ENCODE measurements around the gene PPP4R2. TPM values are rescaled to one million over a fixed set of nuclear protein-coding genes. Genes with fewer than 3 reads are reported as not detected.

Gene PPP4R2
- total and polyA plus RNA-seq, 2 of the 8 experiments (the other 6 are each of a cell fraction or from before 2014, with no cell fraction given), result 11.5 to 89.9 TPM

GRCh38 chr3:72997421-72997961 is 880 bp downstream of the PPP4R2 start:
- FAIRE-seq (no peak), DNase-seq (ENCODE audit: low read depth in 1 of 2, low spot score in 2 of 2) (no peak)
- Histone ChIP-seq H4K20me1 (replicated peaks in 1 of 2; ENCODE audit: control insufficient read depth in 1 of 2, insufficient read depth in 2 of 2, low read length in 2 of 2) (peaks cover 18 to 21% of the 10 kb centered on the region in 2 experiments), H3K9me3 (ENCODE audit: insufficient read depth in 2 of 2, low read depth in 1 of 2, low read length in 1 of 2) (no peaks in the 10 kb centered on the region), H4K91ac (replicated peaks; ENCODE audit: insufficient read length, low read length) (peak overlapping the region; percentile 3), H4K5ac (ENCODE audit: insufficient read length, low read depth, low read length) (peak overlapping the region; percentile 92), H2BK12ac (ENCODE audit: low read depth, low read length) (no peak overlapping the region; the same call in 1 of the 2 replicates), H2BK5ac (ENCODE audit: low read depth, low read length) (peak overlapping the region; percentile 92), H2AFZ (ENCODE audit: low read length) (no peak overlapping the region), H2BK15ac (ENCODE audit: low read length) (no peak overlapping the region; the same call in 1 of the 2 replicates), H3K4me3 (ENCODE audit: extremely low read depth in 1 of 4, insufficient read depth in 2 of 4, low read depth in 3 of 4, low read length in 4 of 4) (peak overlapping the region; percentile 89 to 100 (median 95)), H3K14ac (ENCODE audit: insufficient read length) (no peak overlapping the region), H3K23me2 (ENCODE audit: low read depth, low read length) (0 out of 2 replicates have a peak, but pooled peaks cover 4% of the 10 kb centered on the region), H2BK120ac (replicated peaks; ENCODE audit: low read depth, low read length) (peak overlapping the region; percentile 50), H3K23ac (ENCODE audit: insufficient read length) (no peak overlapping the region), H4K8ac (ENCODE audit: extremely low read depth, insufficient read depth, low read length) (peak overlapping the region; percentile 99; the same call in 1 of the 2 replicates), H3K36me3 (ENCODE audit: control insufficient read depth in 2 of 4, insufficient read depth in 4 of 4, low read length in 3 of 4) (peaks cover 6 to 44% (median 12%) of the 10 kb centered on the region in 4 experiments; a peak in 5 of 8 replicates), H3K56ac (replicated peaks; ENCODE audit: insufficient read length, low read depth, low read length) (peak overlapping the region; percentile 73), H3K27ac (ENCODE audit: low read depth, low read length) (peak overlapping the region; percentile 98), H3K4me2 (ENCODE audit: insufficient read depth in 1 of 2, low read depth in 2 of 2, low read length in 2 of 2) (peak overlapping the region; percentile 78 to 87), H3K18ac (ENCODE audit: extremely low read depth, low read length) (peak overlapping the region; percentile 97), H3K79me2 (ENCODE audit: control insufficient read depth in 1 of 2, insufficient read depth in 2 of 2, low read length in 2 of 2) (peaks cover 43 to 54% of the 10 kb centered on the region in 2 experiments), H2BK20ac (ENCODE audit: low read length) (no peak overlapping the region), H3K9ac (replicated peaks in 1 of 4; ENCODE audit: extremely low read depth in 1 of 4, low read depth in 3 of 4, low read length in 3 of 4) (peak overlapping the region; percentile 91 to 97 (median 96)), H3K4ac (replicated peaks; ENCODE audit: insufficient read length, low read depth, low read length) (peak overlapping the region; percentile 9), H3K79me1 (ENCODE audit: low read depth, low read length) (no peaks in the 10 kb centered on the region), H3K27me3 (replicated peaks in 1 of 4; ENCODE audit: control insufficient read depth in 3 of 4, extremely low read depth in 1 of 4, insufficient read depth in 3 of 4, low read length in 3 of 4) (no peaks in the 10 kb centered on the region), H3K4me1 (replicated peaks in 1 of 4; ENCODE audit: control insufficient read depth in 3 of 4, insufficient read depth in 4 of 4, low read length in 3 of 4) (peaks cover 0 to 6% (median 2%) of the 10 kb centered on the region in 4 experiments; a peak in 5 of 7 replicates), H2AK5ac (ENCODE audit: low read depth, low read length) (peak overlapping the region; percentile 98; the same call in 1 of the 2 replicates)
- POLR2A ChIA-PET (ENCODE audit: partially characterized antibody), result interaction anchor here (0.6 to 3.8 kb wide), 20 partner anchors 9 to 110 kb away, joined by 3 to 16 read pairs (median 4); partner anchors contain the start of gene GXYLT2
- WGBS, 2 experiments (ENCODE audit: extremely low coverage in 1 of 2, insufficient coverage in 1 of 2, insufficient read length in 1 of 2, insufficient replicate concordance in 2 of 2, low coverage in 1 of 2, low lambda C conversion rate in 2 of 2, missing lambda C conversion rate in 1 of 2), result 2% methylated on average over 16 of the region's 16 CpGs; no CpG with 5 or more reads in 1 of the 2 experiments
- CTCF ChIA-PET (ENCODE audit: partially characterized antibody), result interaction anchor here (0.7 to 3.5 kb wide), 8 partner anchors 10 to 57 kb away, joined by 3 to 13 read pairs (median 4); no protein-coding TSS in a partner anchor
- no peak for TF ChIP-seq RFX5 (IDR thresholded peaks at IDR 0.05; ENCODE audit: borderline replicate concordance, low read depth, low read length)
- no peak for TF ChIP-seq JUND (IDR thresholded peaks at IDR 0.05; ENCODE audit: low read length)
- no peak for TF ChIP-seq POLR2A (IDR thresholded peaks at IDR 0.05; ENCODE audit: control extremely low read depth in 1 of 2, low read depth in 2 of 2, low read length in 2 of 2)
- peak in 1 of 2 experiments; percentile 63; a peak in 2 of 4 replicates for TF ChIP-seq SIN3A (conservative IDR thresholded peaks at IDR 0.05 in 1 of 2, IDR thresholded peaks at IDR 0.05 in 1 of 2; ENCODE audit: low read depth in 1 of 2, low read length in 2 of 2)
- TF ChIP-seq CTCF (IDR thresholded peaks at IDR 0.05; ENCODE audit: control extremely low read depth in 1 of 3, insufficient read depth in 1 of 3, low read depth in 1 of 3, low read length in 3 of 3), result peak in 2 of 3 experiments; percentile 32 to 46; a peak in 3 of 4 replicates
- peak; percentile 52 for TF ChIP-seq YY1 (IDR thresholded peaks at IDR 0.05; ENCODE audit: low read depth, low read length)
- peak; percentile 48 to 53 for TF ChIP-seq RAD21 (IDR thresholded peaks at IDR 0.05 in 1 of 2, conservative IDR thresholded peaks at IDR 0.05 in 1 of 2; ENCODE audit: low read depth in 2 of 2, low read length in 2 of 2)
- TF ChIP-seq SIX5 (IDR thresholded peaks at IDR 0.05; ENCODE audit: low read depth, low read length), result no peak
- TF ChIP-seq PHF8 (conservative IDR thresholded peaks at IDR 0.05; ENCODE audit: low read depth, low read length), result no peak

Measured in H1 (cell line).